Measurements from ENCODE around the gene HNRNPR.

DNA sequence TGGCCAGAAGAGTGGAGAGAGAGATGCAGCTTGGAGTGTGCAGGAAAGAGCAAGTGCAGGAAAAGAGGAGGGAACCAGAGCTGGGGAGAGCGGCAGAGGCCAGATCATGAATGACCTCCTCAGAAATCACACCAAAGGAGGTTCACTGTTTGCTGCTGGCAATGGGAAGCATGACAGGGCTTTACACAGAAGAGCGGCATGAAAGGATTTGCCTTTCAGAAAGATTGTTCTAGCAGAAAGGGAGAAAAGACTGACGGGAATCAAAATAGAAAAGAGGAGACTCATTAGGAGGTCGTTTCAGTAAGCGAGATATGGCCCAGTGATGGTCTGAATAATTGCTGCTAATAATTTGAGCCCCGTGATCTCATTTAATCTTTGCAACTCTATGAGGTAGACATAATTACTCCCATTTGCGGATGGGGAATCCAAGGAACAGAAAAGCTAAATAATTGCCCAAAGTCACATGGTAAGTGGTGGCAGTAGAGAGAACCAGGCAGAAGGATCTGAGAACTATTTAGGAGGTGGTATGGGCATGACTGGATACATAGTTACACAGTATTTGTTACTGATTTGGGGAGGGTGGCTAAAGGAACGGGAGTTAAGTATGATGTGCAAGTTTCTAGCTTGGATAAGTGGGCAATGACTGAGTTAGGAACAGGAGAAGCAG lies 12.5 kb upstream of the HNRNPR start:
- TF ChIP-seq, protein P1, sequence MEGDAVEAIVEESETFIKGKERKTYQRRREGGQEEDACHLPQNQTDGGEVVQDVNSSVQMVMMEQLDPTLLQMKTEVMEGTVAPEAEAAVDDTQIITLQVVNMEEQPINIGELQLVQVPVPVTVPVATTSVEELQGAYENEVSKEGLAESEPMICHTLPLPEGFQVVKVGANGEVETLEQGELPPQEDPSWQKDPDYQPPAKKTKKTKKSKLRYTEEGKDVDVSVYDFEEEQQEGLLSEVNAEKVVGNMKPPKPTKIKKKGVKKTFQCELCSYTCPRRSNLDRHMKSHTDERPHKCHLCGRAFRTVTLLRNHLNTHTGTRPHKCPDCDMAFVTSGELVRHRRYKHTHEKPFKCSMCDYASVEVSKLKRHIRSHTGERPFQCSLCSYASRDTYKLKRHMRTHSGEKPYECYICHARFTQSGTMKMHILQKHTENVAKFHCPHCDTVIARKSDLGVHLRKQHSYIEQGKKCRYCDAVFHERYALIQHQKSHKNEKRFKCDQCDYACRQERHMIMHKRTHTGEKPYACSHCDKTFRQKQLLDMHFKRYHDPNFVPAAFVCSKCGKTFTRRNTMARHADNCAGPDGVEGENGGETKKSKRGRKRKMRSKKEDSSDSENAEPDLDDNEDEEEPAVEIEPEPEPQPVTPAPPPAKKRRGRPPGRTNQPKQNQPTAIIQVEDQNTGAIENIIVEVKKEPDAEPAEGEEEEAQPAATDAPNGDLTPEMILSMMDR (conservative IDR thresholded peaks at IDR 0.05; ENCODE audit: low read depth, low read length) = no peak
- TF ChIP-seq EZH2 (IDR thresholded peaks at IDR 0.05; ENCODE audit: low read length, unreplicated experiment) (no peak), EZH2phosphoT487 (IDR thresholded peaks at IDR 0.05; ENCODE audit: borderline replicate concordance, low read length) (no peak)

Data from PC-3 (cell line).